ENCODE measurements around the gene ROBO4. TPM values are rescaled to one million over a fixed set of nuclear protein-coding genes. Genes with fewer than 3 reads are reported as not detected.
A peak's percentile ranks its signal among the peaks of the same experiment; 100 is the strongest.

The ROBO4 gene
- total RNA-seq, 1 donor from 2014 or later = 28.8 TPM

DNA sequence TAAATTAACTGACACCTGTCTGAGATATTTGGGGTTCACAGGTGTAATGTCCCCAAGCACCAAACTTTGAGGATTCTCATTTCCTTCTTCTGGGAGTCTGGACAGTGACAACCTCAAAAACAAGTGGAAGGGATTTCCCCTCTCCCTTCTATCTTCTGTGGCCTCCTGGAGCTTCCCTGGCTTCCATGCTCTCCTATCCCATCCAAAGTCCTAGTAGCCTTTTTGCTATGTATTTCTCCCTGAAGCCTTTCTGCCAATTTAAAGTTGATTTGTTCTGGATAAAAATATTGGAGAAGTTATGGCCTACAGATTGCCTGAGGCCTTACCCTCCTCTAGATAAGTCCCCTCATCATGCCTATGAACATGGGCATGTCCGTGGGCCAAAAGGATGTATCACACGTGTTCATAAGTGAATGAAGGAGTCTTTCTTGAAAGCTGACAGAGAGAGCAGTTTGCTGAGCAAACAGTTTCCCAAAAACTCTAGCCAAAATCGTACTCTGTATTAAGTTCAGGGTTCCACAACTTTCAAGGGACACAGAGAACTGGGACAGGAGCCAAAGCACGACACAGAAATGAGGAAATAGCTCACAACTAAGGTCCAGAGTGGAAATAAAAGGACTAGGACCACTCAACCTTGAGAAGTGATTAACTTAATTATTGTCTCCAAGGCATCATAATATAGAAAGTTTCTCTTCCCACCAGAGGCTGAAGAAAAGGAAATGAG lies 31.4 kb upstream of the ROBO4 start:
- no peak for DNase-seq (ENCODE audit: low spot score)
- Mint-ChIP-seq H3K36me3 (ENCODE audit: low read depth, unreplicated experiment) (no peaks in the 10 kb centered on the region), H3K27me3 (ENCODE audit: unreplicated experiment) (peaks cover 1% of the 10 kb centered on the region)

GRCh38 chr11:124923296-124923695 lies 25.6 kb upstream of the ROBO4 start:
- Mint-ChIP-seq H3K9me3 (ENCODE audit: unreplicated experiment) (no peaks in the 10 kb centered on the region), H3K27ac (ENCODE audit: unreplicated experiment) (no peak overlapping the region), H3K4me3 (ENCODE audit: unreplicated experiment) (no peak overlapping the region), H3K4me1 (ENCODE audit: unreplicated experiment) (peaks cover 10% of the 10 kb centered on the region), H3K36me3 (ENCODE audit: low read depth, unreplicated experiment) (no peaks in the 10 kb centered on the region), H3K27me3 (ENCODE audit: unreplicated experiment) (peaks cover 13% of the 10 kb centered on the region)
- TF ChIP-seq CTCF (IDR thresholded peaks at IDR 0.05; ENCODE audit: unreplicated experiment) = no peak
- DNase-seq (ENCODE audit: low spot score) = no peak

More for the DNA sequence above, 31.4 kb upstream of the ROBO4 start:
- Mint-ChIP-seq H3K4me3 (ENCODE audit: unreplicated experiment) (no peak overlapping the region), H3K9me3 (ENCODE audit: unreplicated experiment) (no peaks in the 10 kb centered on the region), H3K4me1 (ENCODE audit: unreplicated experiment) (no peaks in the 10 kb centered on the region), H3K27ac (ENCODE audit: unreplicated experiment) (no peak overlapping the region)
- no peak for TF ChIP-seq CTCF (IDR thresholded peaks at IDR 0.05; ENCODE audit: unreplicated experiment)

DNA sequence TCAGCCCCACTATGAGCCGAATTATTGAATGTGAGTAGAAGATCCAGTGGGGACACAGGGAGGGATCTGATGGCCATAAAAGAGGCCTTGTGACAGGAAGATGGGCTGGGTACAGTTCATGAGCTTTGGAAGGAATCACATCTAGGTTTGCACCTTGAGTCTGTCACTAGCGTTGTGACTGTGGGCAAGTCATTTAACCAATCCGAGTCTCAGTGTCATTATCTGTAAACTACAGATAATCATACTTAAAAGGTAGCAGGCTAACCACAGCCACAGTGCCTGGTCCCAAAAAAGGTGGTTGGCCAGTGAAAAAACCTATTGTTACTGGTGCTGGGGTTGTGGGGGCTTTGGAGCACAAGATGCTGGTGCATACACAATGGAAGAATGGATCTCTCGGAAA lies 25.2 kb upstream of the ROBO4 start:
- Mint-ChIP-seq H3K27me3 (ENCODE audit: unreplicated experiment) (peaks cover 14% of the 10 kb centered on the region), H3K4me1 (ENCODE audit: unreplicated experiment) (peaks cover 10% of the 10 kb centered on the region), H3K9me3 (ENCODE audit: unreplicated experiment) (no peaks in the 10 kb centered on the region), H3K36me3 (ENCODE audit: low read depth, unreplicated experiment) (no peaks in the 10 kb centered on the region), H3K4me3 (ENCODE audit: unreplicated experiment) (no peak overlapping the region), H3K27ac (ENCODE audit: unreplicated experiment) (no peak overlapping the region)
- TF ChIP-seq CTCF (IDR thresholded peaks at IDR 0.05; ENCODE audit: unreplicated experiment) = no peak
- DNase-seq (ENCODE audit: low spot score) = no peak

GRCh38 chr11:124920870-124921609 lies 23.4 kb upstream of the ROBO4 start:
- H3K4me1 Mint-ChIP-seq (ENCODE audit: unreplicated experiment) = peaks cover 10% of the 10 kb centered on the region
- no peaks in the 10 kb centered on the region for H3K9me3 Mint-ChIP-seq (ENCODE audit: unreplicated experiment)
- DNase-seq (ENCODE audit: low spot score) = peak; percentile 80
- H3K27ac Mint-ChIP-seq (ENCODE audit: unreplicated experiment) = peak overlapping the region; percentile 68
- peaks cover 16% of the 10 kb centered on the region for H3K27me3 Mint-ChIP-seq (ENCODE audit: unreplicated experiment)
- peak overlapping the region; percentile 83 for H3K4me3 Mint-ChIP-seq (ENCODE audit: unreplicated experiment)
- no peak for TF ChIP-seq CTCF (IDR thresholded peaks at IDR 0.05; ENCODE audit: unreplicated experiment)
- H3K36me3 Mint-ChIP-seq (ENCODE audit: low read depth, unreplicated experiment) = no peaks in the 10 kb centered on the region

DNA sequence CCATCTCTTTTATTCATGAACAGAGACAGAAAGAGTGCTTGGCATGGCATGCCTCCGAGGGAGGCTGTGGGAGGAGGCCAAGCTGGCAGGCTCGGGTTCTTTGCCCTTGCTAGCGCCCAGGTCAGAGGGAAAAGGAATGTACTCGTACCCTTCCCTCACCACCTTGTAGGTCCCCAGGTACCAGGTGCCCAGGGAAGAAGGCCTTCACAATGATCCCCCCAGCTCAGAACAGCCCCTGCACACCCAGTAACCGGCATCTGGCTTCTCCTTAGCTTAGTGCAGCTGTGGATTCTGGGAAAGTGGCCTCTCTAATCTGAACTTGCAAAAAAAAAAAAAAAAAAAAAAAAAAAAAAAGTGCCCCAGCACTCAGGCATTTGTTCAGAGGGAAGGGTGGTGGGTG lies 22.7 kb upstream of the ROBO4 start:
- Mint-ChIP-seq H3K27ac (ENCODE audit: unreplicated experiment) (peak overlapping the region; percentile 68), H3K4me1 (ENCODE audit: unreplicated experiment) (peaks cover 10% of the 10 kb centered on the region), H3K4me3 (ENCODE audit: unreplicated experiment) (peak overlapping the region; percentile 83), H3K27me3 (ENCODE audit: unreplicated experiment) (peaks cover 16% of the 10 kb centered on the region), H3K36me3 (ENCODE audit: low read depth, unreplicated experiment) (no peaks in the 10 kb centered on the region), H3K9me3 (ENCODE audit: unreplicated experiment) (no peaks in the 10 kb centered on the region)
- no peak for TF ChIP-seq CTCF (IDR thresholded peaks at IDR 0.05; ENCODE audit: unreplicated experiment)
- no peak for DNase-seq (ENCODE audit: low spot score)

Measured in endothelial cell (in vitro differentiated cells).